GM23338 (cell line): ENCODE measurements around the gene BROX.

Experiments
- ETS1 ChIP-seq: IDR thresholded peaks from 2 replicates; pipeline ENCODE4 v1.6.1; 2016; ENCODE audit warnings: antibody characterized with exemption
- EZH2 ChIP-seq: fragments of 200-600 bp; sonication (generic); IDR thresholded peaks from one replicate; pipeline ENCODE4 v1.8.0; 2017; ENCODE audit warnings: antibody characterized with exemption, mild to moderate bottlenecking, low read depth; ENCODE audit not compliant: unreplicated experiment
- EZH2phosphoT487 ChIP-seq: fragments of 200-600 bp; sonication (generic); IDR thresholded peaks from one replicate; pipeline ENCODE4 v1.8.1; 2018; ENCODE audit warnings: antibody characterized with exemption; ENCODE audit not compliant: unreplicated experiment
- JUNB ChIP-seq: IDR thresholded peaks from one replicate; pipeline ENCODE4 v1.6.1; 2016; ENCODE audit warnings: antibody characterized with exemption; ENCODE audit not compliant: unreplicated experiment
- POLR2AphosphoS5 ChIP-seq: IDR thresholded peaks from 2 replicates; pipeline ENCODE4 v1.6.1; 2016; ENCODE audit warnings: antibody characterized with exemption, low read depth
- ZNF114 ChIP-seq: fragments of 250-450 bp; sonication (Bioruptor Pico); IDR thresholded peaks from 2 replicates; pipeline ENCODE4 v1.5.0; 2020; ENCODE audit warnings: mild to moderate bottlenecking, moderate library complexity
- ZNF462 ChIP-seq: fragments of 250-450 bp; sonication (Bioruptor Pico); IDR thresholded peaks from 2 replicates; pipeline ENCODE4 v1.5.0; 2020; ENCODE audit warnings: mild to moderate bottlenecking, moderate library complexity
- TF ChIP-seq, protein P1 (sequence below), 2 experiments: fragments of 200-600 bp in 1 of 2; sonication (generic) in 1 of 2; conservative IDR thresholded peaks; 2 replicates each; pipeline versions ENCODE4 v1.5.1 to v1.6.1; 2016 to 2017; ENCODE audit warnings: antibody characterized with exemption in 2 of 2, low read depth in 2 of 2, mild to moderate bottlenecking in 2 of 2, moderate library complexity in 1 of 2

GRCh38 chr1:222772996-222773379 is 60.6 kb downstream of the BROX start:
- no peak for TF ChIP-seq JUNB
- no peak for TF ChIP-seq EZH2
- no peak for TF ChIP-seq ZNF462 (CRISPR knock-in tag)
- TF ChIP-seq, protein P1, sequence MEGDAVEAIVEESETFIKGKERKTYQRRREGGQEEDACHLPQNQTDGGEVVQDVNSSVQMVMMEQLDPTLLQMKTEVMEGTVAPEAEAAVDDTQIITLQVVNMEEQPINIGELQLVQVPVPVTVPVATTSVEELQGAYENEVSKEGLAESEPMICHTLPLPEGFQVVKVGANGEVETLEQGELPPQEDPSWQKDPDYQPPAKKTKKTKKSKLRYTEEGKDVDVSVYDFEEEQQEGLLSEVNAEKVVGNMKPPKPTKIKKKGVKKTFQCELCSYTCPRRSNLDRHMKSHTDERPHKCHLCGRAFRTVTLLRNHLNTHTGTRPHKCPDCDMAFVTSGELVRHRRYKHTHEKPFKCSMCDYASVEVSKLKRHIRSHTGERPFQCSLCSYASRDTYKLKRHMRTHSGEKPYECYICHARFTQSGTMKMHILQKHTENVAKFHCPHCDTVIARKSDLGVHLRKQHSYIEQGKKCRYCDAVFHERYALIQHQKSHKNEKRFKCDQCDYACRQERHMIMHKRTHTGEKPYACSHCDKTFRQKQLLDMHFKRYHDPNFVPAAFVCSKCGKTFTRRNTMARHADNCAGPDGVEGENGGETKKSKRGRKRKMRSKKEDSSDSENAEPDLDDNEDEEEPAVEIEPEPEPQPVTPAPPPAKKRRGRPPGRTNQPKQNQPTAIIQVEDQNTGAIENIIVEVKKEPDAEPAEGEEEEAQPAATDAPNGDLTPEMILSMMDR (conservative IDR thresholded peaks at IDR 0.05; ENCODE audit: low read depth in 2 of 2): no peak
- no peak for TF ChIP-seq POLR2AphosphoS5
- no peak for TF ChIP-seq ETS1
- no peak for TF ChIP-seq EZH2phosphoT487
- no peak for TF ChIP-seq ZNF114
